SIG-M5 treated with dmso at 0.1 percent for 504 hours (cell line): ENCODE measurements around the gene TLR6.

Experiments
- DNase-seq: peaks from one replicate; lab custom pipeline; 2025; ENCODE audit not compliant: unreplicated experiment; lab: John Stamatoyannopoulos, UW

TLR6 gene

GRCh38 chr4:38868059-38868960, 11.7 kb upstream of the TLR6 start:
- DNase-seq = no peak

GRCh38 chr4:38867478-38868058, 11.0 kb upstream of the TLR6 start, which contains the start of gene FAM114A1:
Gene FAM114A1 (plus strand): TSS chr4:38867806. CDS start chr4:38878079, 10,273 bp downstream.
- peak; percentile 57 for DNase-seq

- DNase-seq = no peak
Measured at GRCh38 chr4:38866973-38867477, 10.4 kb upstream of the TLR6 start.

GRCh38 chr4:38865445-38865844, 8.8 kb upstream of the TLR6 start:
- no peak for DNase-seq

GRCh38 chr4:38861791-38862190, 5.2 kb upstream of the TLR6 start:
- DNase-seq = no peak

- DNase-seq = peak; percentile 53
Measured at GRCh38 chr4:38860788-38861424, 4.3 kb upstream of the TLR6 start.

GRCh38 chr4:38859501-38859900, 2.9 kb upstream of the TLR6 start:
- DNase-seq = no peak

- no peak for DNase-seq
Measured at GRCh38 chr4:38858097-38858420, 1.4 kb upstream of the TLR6 start.

GRCh38 chr4:38857354-38858096, 908 bp upstream of the TLR6 start:
- DNase-seq = peak; percentile 94

- peak; percentile 46 for DNase-seq
Measured at GRCh38 chr4:38856046-38856445, 571 bp downstream of the TLR6 start.

GRCh38 chr4:38855466-38855865, 1.2 kb downstream of the TLR6 start:
- DNase-seq = no peak

GRCh38 chr4:38846015-38846414, 10.6 kb downstream of the TLR6 start:
- DNase-seq = peak; percentile 34

GRCh38 chr4:38842994-38843393, 13.6 kb downstream of the TLR6 start:
- no peak for DNase-seq

- no peak for DNase-seq
Measured at GRCh38 chr4:38837849-38838248, 18.8 kb downstream of the TLR6 start.

- DNase-seq = no peak
Measured at GRCh38 chr4:38837334-38837733, 19.3 kb downstream of the TLR6 start.

- DNase-seq = no peak
Measured at GRCh38 chr4:38834570-38834969, 22.0 kb downstream of the TLR6 start.

- no peak for DNase-seq
Measured at GRCh38 chr4:38832624-38833528, 23.7 kb downstream of the TLR6 start.

GRCh38 chr4:38832206-38832605, 24.4 kb downstream of the TLR6 start:
- no peak for DNase-seq

GRCh38 chr4:38831653-38832052, 25.0 kb downstream of the TLR6 start:
- DNase-seq = no peak

- DNase-seq = no peak
Measured at GRCh38 chr4:38829237-38829636, 27.4 kb downstream of the TLR6 start.
